ENCODE measurements around the gene RHOF.

Gene RHOF

DNA sequence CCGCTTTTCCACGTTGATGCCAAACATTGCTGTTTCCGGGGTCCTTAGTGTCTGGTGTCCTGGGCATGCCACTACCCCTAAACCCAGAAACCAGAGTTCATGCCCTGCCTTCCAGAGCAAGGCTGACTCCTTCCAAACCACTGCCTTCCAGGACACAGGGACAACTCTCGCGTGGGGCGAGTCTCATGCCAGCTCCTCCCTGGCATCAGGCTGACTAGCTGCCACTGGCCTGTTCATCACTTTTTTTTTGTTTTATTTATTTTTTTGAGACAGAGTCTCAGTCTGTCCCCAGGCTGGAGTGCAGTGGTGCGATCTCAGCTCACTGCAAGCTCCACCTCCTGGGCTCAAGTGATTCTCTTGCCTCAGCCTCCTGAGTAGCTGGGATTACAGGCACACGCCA lies 15.1 kb upstream of the RHOF start:
- H3K27ac ChIP-seq = peak overlapping the region; percentile 100
- TF ChIP-seq ZFX (IDR thresholded peaks at IDR 0.05; ENCODE audit: borderline replicate concordance) = no peak
- TF ChIP-seq, protein P1, sequence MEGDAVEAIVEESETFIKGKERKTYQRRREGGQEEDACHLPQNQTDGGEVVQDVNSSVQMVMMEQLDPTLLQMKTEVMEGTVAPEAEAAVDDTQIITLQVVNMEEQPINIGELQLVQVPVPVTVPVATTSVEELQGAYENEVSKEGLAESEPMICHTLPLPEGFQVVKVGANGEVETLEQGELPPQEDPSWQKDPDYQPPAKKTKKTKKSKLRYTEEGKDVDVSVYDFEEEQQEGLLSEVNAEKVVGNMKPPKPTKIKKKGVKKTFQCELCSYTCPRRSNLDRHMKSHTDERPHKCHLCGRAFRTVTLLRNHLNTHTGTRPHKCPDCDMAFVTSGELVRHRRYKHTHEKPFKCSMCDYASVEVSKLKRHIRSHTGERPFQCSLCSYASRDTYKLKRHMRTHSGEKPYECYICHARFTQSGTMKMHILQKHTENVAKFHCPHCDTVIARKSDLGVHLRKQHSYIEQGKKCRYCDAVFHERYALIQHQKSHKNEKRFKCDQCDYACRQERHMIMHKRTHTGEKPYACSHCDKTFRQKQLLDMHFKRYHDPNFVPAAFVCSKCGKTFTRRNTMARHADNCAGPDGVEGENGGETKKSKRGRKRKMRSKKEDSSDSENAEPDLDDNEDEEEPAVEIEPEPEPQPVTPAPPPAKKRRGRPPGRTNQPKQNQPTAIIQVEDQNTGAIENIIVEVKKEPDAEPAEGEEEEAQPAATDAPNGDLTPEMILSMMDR (IDR thresholded peaks at IDR 0.05) = no peak

DNA sequence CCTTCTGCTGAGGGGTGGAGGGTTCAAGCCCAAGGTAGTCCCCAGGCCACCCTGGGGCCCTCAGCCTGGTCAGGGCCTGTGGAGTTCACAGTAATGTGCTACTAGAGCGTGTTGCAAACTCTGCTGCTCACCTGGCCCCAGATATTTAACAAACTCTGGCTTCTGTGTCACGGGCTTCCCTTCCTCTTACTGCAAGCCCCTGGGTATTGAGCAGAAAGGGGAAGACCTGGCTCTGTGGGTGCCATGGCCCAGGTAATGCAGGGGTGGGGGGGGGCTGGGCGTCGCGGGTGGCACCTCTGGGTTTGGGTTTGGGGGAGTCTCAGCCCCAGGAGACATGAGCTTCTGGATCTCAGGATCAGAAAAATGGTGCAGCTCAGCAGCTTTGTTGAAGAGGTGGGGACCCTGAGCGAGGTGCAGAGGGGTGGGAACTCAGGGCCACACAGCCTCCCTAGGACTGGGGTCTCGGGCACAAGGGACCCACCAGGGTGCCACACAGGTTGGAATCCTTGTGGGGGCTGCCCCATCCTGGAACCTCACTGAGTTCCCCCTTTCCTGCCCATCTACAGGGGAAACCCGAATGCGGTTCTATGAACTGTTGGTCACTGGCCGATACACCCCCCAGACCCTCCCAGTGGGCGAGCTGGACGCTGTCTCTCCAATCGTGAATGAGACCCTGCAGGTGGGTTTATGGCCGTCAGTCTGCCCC lies 14.3 kb upstream of the RHOF start:
- H3K27ac ChIP-seq = peak overlapping the region; percentile 100
- no peak for TF ChIP-seq ZFX (IDR thresholded peaks at IDR 0.05; ENCODE audit: borderline replicate concordance)
- TF ChIP-seq, protein P1 (IDR thresholded peaks at IDR 0.05) = no peak

DNA sequence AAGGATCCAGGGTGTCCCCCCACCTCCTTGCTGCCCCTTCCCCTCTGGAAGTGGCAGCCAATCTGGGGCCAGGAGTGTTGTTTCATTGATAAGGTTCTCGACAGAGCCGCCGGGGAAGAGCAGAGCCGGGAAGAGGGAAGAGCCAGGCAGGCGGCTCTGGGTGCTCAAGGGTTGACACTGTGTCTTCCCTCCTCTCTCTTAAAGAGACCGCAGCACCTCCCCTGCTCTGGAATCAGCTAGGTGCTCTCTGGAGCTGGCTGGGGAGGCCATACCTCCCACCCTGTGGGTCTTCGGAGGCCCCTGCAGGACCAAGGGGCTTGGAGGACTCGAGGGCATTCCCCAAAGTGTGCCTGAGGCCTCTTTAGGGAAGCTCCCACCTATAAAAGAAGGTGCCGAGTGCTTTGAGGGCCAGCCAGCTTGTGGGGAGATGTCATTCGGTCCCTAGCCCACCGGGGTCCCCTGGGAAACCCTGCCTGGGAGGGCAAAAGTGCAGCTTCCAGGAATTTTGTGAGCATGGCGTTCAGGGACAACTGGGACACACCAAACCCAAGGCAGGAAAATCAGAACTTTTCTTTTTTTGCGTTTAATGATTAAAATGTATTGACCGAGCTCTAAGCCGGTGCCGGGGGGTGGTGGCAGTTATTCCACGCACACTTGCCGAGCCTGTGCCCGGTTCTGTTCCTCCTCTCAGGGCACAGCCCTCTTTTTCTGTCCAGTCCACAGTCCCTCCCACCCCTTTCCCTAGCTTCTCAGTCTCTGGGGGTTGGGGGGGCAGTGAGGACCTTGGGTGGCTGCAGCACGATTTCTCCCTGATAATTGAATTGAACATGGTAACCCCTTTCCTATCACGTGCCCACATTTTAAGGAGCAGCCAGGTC lies 13.3 kb upstream of the RHOF start:
- TF ChIP-seq ZFX (IDR thresholded peaks at IDR 0.05; ENCODE audit: borderline replicate concordance) = no peak
- TF ChIP-seq, protein P1 (IDR thresholded peaks at IDR 0.05) = no peak
- H3K27ac ChIP-seq = peak overlapping the region; percentile 100

DNA sequence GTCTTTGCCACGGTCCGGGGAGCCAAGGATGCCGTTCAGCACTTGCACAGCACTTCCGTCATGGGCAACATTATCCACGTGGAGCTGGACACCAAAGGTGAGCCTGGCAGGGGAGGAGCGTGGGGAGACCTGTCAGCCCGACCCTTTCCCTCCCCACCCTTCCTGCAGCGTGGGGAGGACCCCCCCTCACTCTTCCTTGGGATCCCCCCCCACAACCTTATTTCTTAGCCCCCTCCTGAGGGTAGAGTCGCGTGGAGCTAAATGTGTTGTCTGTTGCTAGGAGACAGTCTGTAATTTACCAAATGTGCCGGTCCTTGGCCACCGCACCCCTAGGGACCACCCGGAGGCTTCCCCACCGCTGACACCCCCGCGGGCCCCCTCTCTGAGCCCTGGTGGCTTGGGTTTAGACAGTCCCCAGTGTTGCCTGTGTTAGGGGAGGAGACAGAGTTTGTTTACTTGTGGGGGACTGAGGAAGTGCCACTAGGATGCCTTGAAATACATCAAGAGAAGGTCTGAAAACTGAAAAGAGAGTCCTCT lies 12.6 kb upstream of the RHOF start:
- no peak for TF ChIP-seq ZFX (IDR thresholded peaks at IDR 0.05; ENCODE audit: borderline replicate concordance)
- TF ChIP-seq, protein P1 (IDR thresholded peaks at IDR 0.05) = no peak
- H3K27ac ChIP-seq = peak overlapping the region; percentile 100

DNA sequence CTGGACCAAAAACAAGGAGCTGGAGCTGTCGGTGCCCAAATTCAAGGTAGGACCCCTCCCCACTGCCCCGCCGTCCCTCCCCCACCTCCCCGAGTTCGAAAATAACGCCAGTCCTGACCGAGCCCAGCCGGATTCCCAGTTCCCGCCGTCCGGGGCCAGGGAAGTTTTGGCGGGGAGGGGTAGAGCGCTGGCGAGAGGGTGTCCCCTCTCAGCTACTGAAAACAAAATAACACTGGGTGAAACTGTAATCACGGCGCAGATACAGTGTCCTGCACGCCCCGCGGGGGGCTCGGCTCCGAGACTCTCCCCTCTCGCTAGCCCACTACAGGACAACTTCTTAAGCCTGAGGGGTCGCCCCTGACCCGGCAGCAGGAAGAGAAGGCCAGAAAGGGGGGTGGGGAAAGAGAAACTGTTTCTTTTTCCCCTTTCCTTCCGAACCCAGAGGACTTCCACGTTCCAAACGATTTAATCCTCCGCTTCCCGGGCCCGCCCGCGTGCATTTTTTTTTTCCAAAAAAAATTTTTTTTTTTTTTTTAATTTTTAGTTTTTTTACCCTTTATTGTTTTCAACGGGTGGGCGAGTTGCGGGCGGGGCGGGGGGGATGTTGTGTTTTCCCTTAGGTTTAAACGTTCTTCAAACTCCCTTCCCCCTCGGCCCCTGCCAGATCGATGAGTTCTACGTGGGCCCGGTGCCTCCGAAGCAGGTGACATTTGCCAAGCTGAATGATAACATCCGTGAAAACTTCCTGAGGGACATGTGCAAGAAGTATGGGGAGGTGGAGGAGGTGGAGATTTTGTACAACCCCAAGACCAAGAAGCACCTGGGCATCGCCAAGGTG lies 11.9 kb upstream of the RHOF start:
- H3K27ac ChIP-seq = peak overlapping the region; percentile 100

DNA sequence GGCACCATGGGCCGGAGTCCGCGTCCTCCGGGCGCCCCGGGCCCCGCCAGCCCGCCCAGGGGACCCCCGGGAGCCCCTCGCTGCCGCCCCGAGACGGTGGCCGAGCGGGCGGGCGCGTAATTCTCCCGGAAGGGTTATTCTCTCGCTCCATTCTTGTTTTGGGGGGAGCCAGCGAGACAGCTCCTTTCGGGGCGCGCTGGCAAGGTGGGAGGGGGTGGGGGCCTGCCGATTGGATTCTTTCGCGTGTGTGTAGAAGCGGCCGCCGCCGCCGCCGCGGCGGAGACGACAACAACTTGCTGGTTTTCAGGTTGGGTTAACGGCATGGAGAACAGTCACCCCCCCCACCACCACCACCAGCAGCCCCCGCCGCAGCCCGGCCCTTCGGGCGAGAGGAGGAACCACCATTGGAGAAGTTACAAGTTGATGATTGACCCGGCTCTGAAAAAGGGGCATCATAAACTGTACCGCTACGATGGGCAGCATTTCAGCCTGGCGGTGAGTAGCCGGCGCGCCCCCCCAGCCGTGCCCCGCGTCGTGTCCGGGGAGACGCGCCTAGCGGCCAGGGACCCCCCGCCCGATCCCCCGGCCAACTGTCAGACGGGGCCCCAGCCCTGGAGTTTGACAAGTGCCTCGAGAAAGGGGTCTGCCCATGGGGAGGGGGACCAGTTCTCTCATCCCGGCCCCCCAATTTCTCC lies 11.1 kb upstream of the RHOF start:
- no peak for TF ChIP-seq ZFX (IDR thresholded peaks at IDR 0.05; ENCODE audit: borderline replicate concordance)
- TF ChIP-seq, protein P1 (IDR thresholded peaks at IDR 0.05) = no peak
- peak overlapping the region; percentile 100 for H3K27ac ChIP-seq

More for the DNA sequence above, 11.9 kb upstream of the RHOF start:
- no peak for TF ChIP-seq ZFX (IDR thresholded peaks at IDR 0.05; ENCODE audit: borderline replicate concordance)
- TF ChIP-seq, protein P1 (IDR thresholded peaks at IDR 0.05) = no peak

Measured in 22Rv1 (cell line).